Activated naive CD8-positive, alpha-beta T cell (primary cell): ENCODE data around the gene TWIST1.

Experiments used
- H3K27ac Mint-ChIP-seq: one replicate; pipeline ENCODE4 v1.8.0; 2021; ENCODE audit warnings: mixed read lengths
- H3K27me3 Mint-ChIP-seq: one replicate; pipeline ENCODE4 v1.8.0; 2021; ENCODE audit warnings: mixed read lengths
- H3K36me3 Mint-ChIP-seq: one replicate; pipeline ENCODE4 v1.8.0; 2021; ENCODE audit warnings: mixed read lengths
- H3K4me1 Mint-ChIP-seq: one replicate; pipeline ENCODE4 v1.8.0; 2021; ENCODE audit warnings: low read depth, mixed read lengths
- H3K4me3 Mint-ChIP-seq: one replicate; pipeline ENCODE4 v1.8.0; 2021; ENCODE audit warnings: mild to moderate bottlenecking, mixed read lengths
- H3K9me3 Mint-ChIP-seq: one replicate; pipeline ENCODE4 v1.8.0; 2021; ENCODE audit warnings: low read depth, mixed read lengths

TWIST1 gene

GRCh38 chr7:19091550-19092200, 25.8 kb downstream of the TWIST1 start:
- no peaks in the 10 kb centered on the region for H3K36me3 Mint-ChIP-seq
- no peak overlapping the region for H3K27ac Mint-ChIP-seq
- H3K9me3 Mint-ChIP-seq = no peaks in the 10 kb centered on the region
- no peaks in the 10 kb centered on the region for H3K27me3 Mint-ChIP-seq
- no peak overlapping the region for H3K4me3 Mint-ChIP-seq
- H3K4me1 Mint-ChIP-seq = no peaks in the 10 kb centered on the region

GRCh38 chr7:19090526-19090925, 26.9 kb downstream of the TWIST1 start:
- peaks cover 3% of the 10 kb centered on the region for H3K9me3 Mint-ChIP-seq
- H3K27ac Mint-ChIP-seq = no peak overlapping the region
- no peak overlapping the region for H3K4me3 Mint-ChIP-seq
- no peaks in the 10 kb centered on the region for H3K27me3 Mint-ChIP-seq
- H3K4me1 Mint-ChIP-seq = no peaks in the 10 kb centered on the region
- no peaks in the 10 kb centered on the region for H3K36me3 Mint-ChIP-seq

- no peak overlapping the region for H3K4me3 Mint-ChIP-seq
- no peaks in the 10 kb centered on the region for H3K27me3 Mint-ChIP-seq
- H3K4me1 Mint-ChIP-seq = no peaks in the 10 kb centered on the region
- H3K27ac Mint-ChIP-seq = no peak overlapping the region
- H3K9me3 Mint-ChIP-seq = peaks cover 3% of the 10 kb centered on the region
- no peaks in the 10 kb centered on the region for H3K36me3 Mint-ChIP-seq
Measured at GRCh38 chr7:19089797-19090196, 27.6 kb downstream of the TWIST1 start.

- no peaks in the 10 kb centered on the region for H3K27me3 Mint-ChIP-seq
- no peaks in the 10 kb centered on the region for H3K4me1 Mint-ChIP-seq
- H3K36me3 Mint-ChIP-seq = no peaks in the 10 kb centered on the region
- H3K9me3 Mint-ChIP-seq = peaks cover 3% of the 10 kb centered on the region
- no peak overlapping the region for H3K27ac Mint-ChIP-seq
- H3K4me3 Mint-ChIP-seq = no peak overlapping the region
Measured at GRCh38 chr7:19089378-19089777, 28.1 kb downstream of the TWIST1 start.

- Mint-ChIP-seq H3K9me3 (peaks cover 19% of the 10 kb centered on the region), H3K4me3 (no peak overlapping the region), H3K27me3 (no peaks in the 10 kb centered on the region), H3K27ac (no peak overlapping the region), H3K4me1 (no peaks in the 10 kb centered on the region), H3K36me3 (no peaks in the 10 kb centered on the region)
Measured at GRCh38 chr7:19080093-19080492, 37.3 kb downstream of the TWIST1 start.

GRCh38 chr7:19079066-19079465, 38.4 kb downstream of the TWIST1 start:
- H3K9me3 Mint-ChIP-seq = peaks cover 20% of the 10 kb centered on the region
- no peak overlapping the region for H3K4me3 Mint-ChIP-seq
- no peak overlapping the region for H3K27ac Mint-ChIP-seq
- H3K4me1 Mint-ChIP-seq = no peaks in the 10 kb centered on the region
- no peaks in the 10 kb centered on the region for H3K36me3 Mint-ChIP-seq
- no peaks in the 10 kb centered on the region for H3K27me3 Mint-ChIP-seq

GRCh38 chr7:19069842-19070241, 47.6 kb downstream of the TWIST1 start:
- Mint-ChIP-seq H3K36me3 (no peaks in the 10 kb centered on the region), H3K9me3 (peaks cover 9% of the 10 kb centered on the region), H3K4me1 (no peaks in the 10 kb centered on the region), H3K27ac (no peak overlapping the region), H3K27me3 (no peaks in the 10 kb centered on the region), H3K4me3 (no peak overlapping the region)

- no peaks in the 10 kb centered on the region for H3K36me3 Mint-ChIP-seq
- no peaks in the 10 kb centered on the region for H3K4me1 Mint-ChIP-seq
- peaks cover 14% of the 10 kb centered on the region for H3K9me3 Mint-ChIP-seq
- no peaks in the 10 kb centered on the region for H3K27me3 Mint-ChIP-seq
- no peak overlapping the region for H3K27ac Mint-ChIP-seq
- no peak overlapping the region for H3K4me3 Mint-ChIP-seq
Measured at GRCh38 chr7:19066170-19066569, 51.3 kb downstream of the TWIST1 start.
